GM21576 (cell line): ENCODE results near the gene TECRL.

Experiments
- ATAC-seq: cut with Tn5 transposase; IDR thresholded peaks from one replicate; pipeline ENCODE4 v1.9.1; 2021; ENCODE audit warnings: mild to moderate bottlenecking, moderate library complexity; ENCODE audit not compliant: unreplicated experiment

Gene TECRL, protein sequence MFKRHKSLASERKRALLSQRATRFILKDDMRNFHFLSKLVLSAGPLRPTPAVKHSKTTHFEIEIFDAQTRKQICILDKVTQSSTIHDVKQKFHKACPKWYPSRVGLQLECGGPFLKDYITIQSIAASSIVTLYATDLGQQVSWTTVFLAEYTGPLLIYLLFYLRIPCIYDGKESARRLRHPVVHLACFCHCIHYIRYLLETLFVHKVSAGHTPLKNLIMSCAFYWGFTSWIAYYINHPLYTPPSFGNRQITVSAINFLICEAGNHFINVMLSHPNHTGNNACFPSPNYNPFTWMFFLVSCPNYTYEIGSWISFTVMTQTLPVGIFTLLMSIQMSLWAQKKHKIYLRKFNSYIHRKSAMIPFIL

DNA sequence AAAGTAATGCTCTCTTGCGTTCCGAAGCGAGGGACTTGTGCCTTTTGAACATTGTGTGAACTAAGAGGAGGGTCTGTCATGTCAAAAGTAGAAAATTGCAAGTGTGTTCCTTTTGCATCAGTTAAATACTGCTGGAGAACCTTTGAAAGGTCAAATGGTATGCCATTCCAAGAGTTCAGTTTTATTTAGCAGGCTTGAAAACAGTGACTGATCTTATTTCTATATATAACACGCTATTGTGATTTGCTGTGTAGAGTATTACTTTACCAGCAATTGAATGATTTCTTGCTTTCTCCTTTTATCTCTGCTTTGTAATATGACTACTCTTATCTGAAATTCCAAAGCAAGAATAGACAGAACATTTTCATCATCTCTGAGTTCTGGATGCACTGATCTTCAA is at the start of gene TECRL:
TECRL (minus strand) TSS at position 151 of the 400 bp plus-strand sequence; CDS start at position 52, 99 bp downstream.
- ATAC-seq, result no peak

DNA sequence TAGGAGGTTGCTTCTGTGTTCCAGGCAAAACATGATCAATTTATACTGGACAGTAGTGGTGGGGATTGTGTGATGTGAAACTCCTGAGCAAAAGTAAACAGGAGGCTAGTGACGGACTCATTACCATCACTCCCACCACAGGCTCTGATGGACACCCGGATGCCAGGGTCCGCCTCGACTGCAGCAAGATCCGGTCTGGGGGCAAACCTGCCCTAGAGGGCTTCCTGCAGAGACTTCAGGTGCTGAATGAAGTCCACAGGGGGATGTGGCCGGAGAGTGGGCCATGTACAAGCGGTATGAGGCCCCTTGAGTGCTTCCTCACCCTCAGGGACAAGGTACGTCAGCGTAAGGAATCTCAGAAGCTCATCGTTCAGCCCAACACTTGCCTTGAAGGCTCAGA is 23.4 kb upstream of the TECRL start:
- ATAC-seq, result no peak

DNA sequence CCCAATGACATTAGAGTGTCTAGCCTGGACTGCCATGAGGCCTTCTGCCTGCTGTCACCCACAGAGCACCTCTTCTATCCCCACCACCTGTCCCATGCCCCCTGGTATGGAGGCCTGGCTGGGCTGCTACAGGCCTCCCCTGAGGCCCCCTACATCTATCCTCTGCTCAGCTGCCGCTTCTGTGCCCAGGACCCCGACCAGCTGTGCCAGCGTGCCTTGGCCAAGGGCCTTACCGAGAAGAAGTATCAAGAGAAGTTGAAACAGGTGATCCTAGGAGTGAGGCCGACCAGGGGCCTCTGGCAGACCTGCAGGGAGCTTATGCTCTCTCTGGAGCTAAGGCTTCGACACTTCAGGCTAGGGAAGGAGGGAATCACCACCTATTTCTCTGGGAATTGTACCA is 21.7 kb upstream of the TECRL start:
- no peak for ATAC-seq

DNA sequence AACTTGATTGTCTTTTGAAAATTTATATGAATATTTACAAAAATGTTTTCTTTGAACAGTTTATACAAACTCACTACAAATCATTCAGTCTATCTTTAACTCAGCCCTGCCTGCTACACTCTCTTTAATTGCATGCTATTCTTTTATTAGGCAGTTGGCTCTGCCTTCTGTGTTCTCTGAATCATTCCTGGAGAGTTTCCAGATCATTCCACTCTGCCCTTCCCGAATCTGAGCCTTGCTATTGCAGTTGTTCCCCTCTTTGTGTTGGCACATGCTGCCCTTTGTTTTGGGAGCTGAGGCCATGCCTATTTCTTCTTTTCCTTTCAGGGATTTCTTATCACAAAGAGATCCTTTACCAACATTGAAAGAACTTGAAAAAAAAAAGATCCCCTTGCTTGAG is 8.7 kb upstream of the TECRL start:
- no peak for ATAC-seq

DNA sequence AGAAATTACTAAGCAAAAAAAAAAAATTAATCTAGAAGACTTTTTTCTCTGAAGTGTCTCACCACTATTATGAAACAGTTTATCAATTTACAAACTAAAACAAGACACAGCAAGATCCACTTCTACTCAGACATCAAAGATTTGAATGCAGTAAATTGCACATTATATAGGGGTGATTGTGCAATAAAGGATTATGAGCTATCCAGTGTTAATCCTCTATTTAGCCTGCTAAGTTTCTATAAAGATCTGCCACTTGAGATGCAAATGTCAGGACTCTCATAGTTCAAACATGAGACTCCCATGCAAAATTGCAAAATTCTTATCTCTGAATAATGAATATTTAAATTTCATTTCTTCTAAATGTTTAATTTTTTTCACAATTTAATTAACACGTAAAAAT is 2.2 kb downstream of the TECRL start:
- ATAC-seq, result no peak

DNA sequence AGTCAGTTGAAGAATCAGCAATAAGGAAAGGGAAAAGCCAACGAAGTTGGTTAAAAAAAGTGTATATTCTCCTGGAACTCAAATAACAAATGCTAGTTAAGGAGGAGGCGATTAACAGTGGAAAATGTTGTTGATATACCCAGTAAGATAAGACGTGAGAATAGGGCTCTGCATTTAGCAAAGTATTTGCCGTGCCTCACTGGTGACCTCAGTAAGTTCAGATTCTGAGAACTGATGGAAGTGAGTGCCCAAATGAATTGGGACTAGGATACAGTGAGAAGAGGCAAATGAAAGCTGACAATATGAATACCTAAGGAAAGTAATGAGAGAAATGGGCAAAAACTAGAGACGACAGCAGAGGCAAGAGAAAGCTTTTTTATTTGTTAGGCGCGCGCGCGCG is 3.5 kb downstream of the TECRL start:
- no peak for ATAC-seq

DNA sequence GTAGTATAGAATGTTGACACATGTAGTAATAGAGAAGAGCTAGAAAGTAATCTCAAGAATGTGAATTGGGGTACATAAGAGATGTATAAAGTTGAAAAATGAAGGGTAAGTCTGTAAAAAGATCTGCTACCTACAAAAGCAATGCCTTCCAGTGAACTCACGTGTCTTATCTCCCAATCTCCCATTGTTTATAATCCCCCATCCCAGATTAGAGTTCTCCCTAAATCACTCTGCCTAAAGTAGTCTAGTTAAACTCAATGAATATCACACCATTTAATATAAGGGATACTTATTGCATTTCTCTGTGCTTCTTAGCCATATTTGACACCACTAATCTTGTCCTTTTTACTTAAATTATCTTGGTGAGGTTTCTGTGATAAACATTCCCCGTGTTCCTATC is 6.6 kb downstream of the TECRL start:
- no peak for ATAC-seq

DNA sequence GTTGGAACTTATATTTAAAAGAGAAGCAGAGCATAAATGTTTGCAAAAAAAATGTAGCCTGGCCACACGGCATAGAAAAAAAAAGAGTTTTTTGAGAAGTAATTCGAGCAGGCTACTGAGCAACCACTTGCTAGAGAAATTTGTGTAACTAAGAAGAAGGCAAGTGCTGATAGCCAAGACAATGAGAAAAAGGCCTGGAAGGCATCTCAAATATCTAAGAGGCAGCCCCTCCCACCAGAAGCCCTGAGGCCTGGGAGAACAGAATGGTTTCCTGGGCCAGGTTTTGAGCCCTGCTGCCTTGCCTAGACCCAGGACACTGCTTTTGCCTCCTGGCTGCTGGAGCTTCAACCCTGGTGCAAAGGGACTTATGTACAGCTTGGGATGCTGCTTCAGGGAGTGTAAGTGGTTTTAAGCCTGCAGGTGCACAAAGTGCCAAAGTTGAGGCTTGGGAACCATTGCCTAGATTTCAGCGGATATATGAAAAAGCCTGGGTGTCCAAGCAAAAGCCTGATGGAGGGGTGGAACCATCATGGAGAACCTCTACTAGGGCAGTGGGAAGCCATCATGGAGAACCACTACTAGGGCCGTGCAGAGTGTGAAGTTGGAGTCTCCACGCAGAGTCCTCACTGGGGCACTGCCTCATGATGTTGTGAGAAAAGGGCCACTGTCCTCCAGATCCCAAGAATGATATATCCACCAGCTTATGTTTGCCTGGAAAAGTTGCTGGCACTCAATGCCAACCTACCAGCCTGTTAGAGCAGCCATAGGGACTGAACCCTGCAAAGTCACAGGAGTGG is 9.7 kb downstream of the TECRL start:
- no peak for ATAC-seq

DNA sequence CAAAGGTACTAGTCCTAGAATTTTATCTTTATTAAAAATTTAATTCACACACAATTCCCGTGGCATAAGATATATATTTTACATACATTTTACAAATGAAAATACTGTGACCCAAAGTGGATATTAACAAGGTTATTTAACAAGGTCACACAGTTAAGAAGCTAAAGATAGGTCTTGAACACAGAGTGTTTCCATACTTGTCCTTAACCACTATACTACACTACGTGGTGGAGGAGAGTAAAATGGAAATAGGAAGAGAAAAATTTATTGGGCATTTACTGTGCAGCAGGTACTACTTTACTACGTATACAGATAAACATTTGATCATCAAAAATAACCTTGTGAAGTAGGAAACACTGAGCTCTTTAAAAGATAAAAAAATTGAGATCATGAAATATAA is 14.8 kb downstream of the TECRL start:
- no peak for ATAC-seq

DNA sequence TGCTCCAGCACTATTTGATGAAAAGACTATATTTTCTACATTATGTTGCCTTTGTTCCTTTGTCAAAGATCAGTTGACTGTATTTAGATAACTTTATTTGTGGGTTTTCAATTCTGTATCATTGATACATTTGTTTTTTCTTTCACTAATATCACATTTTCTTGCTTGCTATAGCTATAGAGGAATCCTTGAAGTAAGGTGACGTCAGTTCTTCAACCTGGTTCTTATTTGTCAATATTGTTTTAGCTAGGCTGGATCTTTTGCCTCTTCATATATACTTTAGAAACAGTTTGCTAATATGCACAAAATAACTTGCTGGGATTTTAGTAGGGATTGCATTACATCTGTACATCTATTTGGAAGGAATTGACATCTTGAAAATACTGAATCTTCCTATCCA is 21.0 kb downstream of the TECRL start:
- ATAC-seq, result no peak

DNA sequence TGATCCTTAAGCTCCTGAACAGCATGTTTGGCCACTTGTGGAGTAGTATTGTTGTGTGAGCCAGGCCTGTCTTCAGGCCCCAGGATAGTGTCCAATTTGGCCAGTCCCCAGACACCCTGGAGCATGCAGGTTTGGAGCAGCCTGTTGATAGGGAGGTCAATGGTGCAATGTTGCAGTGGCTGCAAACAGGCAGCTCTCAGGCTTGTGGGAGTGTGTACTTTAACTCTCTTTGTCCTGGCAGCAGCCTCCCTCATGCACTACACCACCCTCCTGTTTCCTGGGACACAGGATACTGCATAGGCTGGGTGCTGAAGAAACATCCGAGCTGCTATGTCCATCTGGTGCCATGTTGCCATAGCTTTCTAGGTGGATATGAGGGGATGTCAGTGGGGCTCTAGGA is 24.0 kb downstream of the TECRL start:
- no peak for ATAC-seq

DNA sequence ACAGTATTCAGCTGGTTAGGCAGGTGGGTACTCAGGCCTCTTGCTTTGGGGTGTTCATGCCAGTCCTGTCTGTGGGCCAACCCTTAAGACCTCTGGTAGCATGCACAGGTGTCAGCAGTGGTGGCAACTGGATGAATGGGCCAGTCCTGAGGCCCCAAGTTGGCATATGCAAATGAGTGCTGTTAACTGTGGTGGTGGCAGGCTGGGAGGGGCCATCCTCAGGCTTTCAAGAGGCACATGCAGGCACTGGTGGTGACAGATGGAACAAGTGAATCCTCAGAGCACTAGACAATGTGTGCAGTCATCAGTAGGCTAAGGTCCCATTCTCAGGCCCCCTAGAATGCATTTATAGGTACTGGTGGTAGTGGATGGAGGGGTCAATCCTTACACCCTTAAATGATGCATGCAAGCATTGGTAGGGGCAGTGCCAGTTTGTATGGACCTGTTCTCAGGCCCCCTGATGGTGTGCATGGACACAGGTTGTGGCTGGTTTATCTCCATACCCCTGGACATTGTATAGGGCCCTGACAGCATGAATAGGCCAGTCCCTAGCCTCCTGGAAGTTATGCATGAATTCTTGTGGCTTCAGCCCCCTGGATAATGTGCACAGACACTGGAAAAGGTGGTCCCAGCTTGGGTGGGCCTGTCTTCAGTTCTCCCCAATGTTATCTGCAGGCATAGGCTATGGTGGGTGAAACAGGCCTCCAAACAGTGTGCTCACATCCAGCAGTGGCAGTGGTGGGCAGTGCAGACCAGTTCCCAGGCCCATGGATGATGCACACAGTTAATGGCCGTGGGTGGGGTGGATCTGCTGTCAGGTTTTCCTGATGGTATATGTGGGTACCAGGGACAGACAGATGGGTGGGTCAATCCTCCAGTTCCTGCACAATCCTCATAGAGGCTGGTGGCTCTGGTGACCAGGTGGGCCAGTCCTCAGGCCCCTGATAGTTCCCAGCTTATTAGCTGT is 24.7 kb downstream of the TECRL start:
- no peak for ATAC-seq

DNA sequence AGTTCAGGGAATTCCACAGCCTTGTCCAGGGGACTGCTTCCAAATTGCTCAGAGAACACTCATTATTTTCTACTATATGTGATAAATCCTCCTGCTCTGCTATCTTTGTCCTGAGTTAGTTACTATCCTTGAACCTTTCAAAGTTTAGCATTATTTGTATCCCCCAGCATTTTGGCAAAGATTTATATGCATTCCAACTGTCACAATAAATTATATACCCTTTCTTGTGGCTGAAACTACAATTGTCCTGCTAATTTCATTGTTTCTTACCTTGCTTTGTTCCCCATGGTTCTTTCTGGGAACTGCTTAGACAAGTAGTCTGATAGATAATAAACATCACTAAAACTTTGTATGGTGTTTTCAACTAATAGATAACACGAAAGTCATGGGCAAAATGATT is 40.5 kb downstream of the TECRL start:
- ATAC-seq, result no peak

DNA sequence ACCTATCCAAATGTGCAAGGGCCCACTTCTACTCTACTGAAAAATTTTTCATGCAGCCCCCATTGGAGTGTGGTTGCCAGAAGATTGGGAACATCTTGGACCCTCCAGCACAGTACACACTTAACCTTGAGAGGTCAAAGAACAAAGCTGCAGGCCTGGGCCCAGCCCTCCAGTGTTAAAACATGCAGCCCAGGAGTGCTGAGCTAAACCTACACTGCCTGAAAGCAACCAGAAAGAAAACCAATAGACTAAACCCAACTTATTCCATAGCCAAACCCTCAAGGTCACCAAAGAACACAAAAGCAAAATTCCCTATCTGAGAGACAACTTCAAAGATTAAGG is 47.9 kb downstream of the TECRL start:
- no peak for ATAC-seq

DNA sequence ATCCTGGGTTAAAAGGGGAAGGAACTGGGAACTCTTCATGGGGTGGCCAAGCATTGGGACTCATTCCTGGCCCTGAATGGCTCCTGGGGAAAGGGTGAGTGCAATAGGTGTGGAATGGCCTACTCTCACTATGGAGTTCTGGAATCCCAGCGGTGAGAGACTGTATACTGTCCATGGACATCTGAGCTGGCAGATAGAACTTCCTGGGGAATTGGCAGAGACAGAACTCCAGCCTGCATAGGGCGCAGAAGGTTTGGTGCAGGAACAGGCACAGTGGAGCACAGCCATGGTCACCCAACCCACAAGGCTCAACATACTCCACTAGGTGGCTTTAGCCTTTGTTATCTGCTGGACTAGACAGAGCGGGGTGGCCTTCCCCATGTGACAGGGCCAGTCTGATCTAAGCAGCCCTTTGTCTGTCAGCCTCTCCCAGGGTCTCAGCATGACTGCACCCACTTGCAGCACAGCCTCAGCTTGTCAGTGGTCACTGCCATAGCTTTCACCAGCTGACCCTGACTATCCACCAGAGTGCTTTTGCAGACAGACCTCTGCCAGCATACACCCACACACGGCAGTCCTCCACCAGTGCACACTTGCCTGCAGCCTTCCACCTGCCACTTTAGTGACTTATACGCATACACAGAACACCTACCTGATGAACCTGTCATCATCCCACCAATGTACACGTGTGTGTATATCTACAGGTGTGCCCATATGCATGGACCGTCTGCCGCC is 48.4 kb downstream of the TECRL start:
- ATAC-seq, result no peak

DNA sequence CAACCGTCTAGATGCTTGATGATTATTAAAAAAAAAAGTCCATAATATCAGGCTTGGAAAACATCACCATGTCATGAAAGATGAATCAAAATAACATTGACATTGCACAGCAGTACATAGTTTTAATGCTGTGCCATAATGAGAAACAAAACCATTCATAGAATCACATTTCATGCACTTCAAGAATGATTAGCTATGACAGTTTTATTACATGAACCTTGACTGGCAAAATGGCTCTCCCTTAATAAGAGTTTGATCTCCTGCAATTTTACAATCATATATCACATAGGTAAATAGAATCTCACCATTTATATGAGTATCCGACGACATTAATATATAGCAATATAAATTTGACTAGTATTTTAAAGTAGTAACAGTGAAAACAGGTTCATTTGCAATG is 49.8 kb downstream of the TECRL start:
- ATAC-seq, result no peak

DNA sequence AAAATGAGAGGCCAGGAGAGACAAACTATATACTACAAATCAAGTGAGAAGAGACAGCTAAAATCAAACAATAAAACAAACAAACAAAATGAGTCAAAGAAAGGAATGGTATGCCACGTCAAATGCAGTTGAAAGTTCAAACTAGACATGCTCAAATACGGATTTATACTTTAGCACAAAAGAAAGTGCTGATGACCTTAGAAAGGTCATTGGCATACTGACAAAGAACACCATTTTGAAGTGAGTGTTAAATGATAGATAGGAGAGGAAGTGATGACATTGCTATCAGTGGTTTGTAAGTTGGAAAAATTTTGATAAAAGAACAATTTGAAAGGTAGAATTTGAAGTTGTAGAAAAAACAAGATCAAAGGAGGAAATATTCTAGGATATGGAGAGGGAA is 55.3 kb downstream of the TECRL start:
- ATAC-seq, result no peak

DNA sequence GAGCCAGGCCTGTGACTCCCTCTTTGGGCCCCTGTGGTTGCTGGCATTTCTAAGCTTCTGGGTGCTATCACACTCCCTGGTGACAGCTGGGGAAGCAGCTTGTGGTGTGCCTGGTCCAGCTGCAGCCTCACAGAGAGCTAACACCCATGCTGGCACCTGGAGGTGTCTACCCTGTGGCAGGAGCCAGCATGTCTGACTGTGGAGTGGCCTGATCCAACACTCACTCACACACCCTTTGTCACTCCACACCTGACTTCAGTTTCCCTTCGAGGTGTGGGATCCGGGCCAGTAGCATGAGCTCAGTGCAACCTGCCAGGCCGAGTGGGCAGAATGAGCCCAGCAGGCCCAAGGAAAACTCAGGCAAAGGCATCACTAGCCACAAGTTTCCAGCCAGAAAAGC is 67.5 kb downstream of the TECRL start:
- no peak for ATAC-seq

DNA sequence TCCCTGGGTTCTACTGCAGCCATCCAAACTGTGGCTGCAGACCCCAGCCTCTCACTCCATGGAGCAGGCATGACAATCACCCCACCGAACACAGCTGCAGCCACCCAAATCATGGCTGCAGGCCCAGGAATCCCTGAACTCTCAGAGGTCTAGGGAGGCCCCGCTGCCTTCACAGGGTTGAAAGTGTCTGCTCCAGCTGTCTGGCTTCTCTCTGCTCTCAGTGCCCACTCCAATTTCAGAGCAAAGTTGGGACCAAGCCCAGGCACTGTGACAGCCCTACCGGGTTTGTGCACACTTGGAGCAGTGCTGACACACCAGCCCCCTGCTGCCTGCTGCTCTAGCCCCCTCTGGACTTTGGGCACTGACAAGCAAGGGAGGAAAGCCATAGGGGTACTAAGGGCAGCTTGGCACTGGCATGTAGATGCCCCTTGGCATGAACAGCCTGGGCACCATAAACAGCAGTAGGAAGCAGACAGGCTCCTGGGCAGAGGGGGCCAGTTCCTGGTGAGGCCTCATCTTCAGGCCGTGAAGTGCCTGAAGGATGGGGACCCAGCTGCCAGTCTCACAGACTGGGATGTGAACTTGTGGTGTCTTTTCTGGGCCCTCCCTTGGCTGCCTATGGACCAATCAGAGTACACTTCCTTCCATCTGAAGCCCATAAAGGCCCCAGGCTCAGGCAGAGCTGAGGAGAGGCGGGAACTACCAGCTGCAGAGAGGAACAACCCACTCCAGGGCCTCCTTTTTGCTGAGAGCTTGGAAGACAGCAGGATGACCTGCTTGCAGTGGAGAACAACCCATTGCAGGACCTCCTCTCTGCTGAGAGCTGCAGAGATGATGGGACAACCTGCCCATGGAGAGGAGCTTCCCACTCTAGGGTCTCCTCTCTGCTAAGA is 68.8 kb downstream of the TECRL start:
- ATAC-seq, result no peak

DNA sequence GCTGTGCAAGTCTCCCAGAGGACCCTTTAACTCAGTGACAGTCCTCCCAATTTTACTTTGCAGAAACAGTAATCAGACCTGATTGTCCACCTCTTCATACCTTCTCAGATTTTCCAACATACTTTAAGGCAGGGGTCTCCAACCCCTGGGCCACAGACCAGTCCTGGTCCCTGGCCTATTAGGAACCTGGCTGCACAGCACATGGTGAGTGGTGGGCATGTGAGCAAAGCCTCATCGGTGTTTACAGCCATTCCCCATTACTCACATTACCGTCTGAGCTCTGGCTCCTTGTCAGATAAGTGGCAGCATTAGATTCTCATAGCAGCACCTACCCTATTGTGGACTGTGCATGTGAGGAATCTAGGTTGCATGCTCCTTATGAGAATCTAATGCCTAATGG is 74.3 kb downstream of the TECRL start:
- no peak for ATAC-seq
